GM03348 (cell line): Measurements from ENCODE around the gene FAM3B.
"Not testable (repeated sequence)": the region's sequence is repeated elsewhere in the genome, so short reads cannot be mapped to it uniquely, and the experiment has no call there.

Source experiments
- DNase-seq: peaks from one replicate; pipeline ENCODE4 v3.0.0; 2012; ENCODE audit warnings: low spot score

The FAM3B gene

DNA sequence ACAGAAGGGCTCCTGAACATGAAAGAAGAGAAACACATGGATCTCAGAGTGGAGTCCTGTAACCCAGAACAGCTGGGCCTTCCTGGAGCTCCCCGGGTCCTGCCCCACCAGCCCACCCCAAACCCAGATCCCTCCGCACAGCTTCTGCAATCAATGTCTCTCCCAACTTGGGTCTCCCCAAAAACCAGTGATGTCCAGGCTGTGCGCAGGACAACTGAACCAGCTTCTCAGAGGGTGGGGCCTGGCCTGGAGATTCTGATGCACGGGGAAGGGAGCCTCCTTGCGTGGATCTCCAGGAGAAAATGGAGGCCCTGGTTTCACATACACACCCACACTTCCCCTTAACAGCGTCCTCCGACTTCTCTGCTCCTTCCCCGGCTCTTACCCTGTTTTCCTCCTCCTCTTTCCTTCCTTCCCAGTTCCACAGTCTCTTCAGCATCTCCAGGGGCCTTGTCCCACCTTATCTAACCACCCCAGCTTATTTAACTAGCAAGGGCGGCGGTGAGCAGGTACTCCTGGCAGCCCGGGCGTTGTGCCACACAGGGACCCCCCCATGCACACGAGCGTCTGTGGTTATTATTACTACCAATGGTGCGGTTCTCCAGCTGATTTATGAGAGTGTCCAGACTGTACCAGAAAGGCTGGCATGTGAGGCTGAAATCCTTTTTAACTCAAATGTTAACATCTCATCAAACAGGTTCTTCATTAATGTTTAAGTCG, 34.0 kb downstream of the FAM3B start:
- no peak for DNase-seq

DNA sequence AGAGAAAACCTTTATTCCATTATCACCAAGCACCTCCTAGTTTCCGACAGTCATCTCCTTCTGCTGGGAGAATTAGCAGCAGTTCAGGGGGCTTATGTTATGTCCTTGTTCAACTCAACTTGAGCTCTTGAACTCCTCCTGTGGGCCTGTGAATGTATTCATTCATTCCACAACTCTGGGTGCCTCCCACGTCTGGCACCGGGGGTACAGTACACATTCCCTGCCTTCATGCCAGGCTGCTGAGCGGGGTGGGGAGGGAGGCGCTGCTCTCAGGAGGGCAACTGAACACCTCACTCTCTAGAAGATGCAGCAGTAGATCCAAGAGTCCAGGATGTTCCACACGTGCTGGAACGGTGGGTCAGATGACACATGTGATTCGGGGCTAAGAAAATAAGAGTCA, 40.9 kb downstream of the FAM3B start:
- no peak for DNase-seq

DNA sequence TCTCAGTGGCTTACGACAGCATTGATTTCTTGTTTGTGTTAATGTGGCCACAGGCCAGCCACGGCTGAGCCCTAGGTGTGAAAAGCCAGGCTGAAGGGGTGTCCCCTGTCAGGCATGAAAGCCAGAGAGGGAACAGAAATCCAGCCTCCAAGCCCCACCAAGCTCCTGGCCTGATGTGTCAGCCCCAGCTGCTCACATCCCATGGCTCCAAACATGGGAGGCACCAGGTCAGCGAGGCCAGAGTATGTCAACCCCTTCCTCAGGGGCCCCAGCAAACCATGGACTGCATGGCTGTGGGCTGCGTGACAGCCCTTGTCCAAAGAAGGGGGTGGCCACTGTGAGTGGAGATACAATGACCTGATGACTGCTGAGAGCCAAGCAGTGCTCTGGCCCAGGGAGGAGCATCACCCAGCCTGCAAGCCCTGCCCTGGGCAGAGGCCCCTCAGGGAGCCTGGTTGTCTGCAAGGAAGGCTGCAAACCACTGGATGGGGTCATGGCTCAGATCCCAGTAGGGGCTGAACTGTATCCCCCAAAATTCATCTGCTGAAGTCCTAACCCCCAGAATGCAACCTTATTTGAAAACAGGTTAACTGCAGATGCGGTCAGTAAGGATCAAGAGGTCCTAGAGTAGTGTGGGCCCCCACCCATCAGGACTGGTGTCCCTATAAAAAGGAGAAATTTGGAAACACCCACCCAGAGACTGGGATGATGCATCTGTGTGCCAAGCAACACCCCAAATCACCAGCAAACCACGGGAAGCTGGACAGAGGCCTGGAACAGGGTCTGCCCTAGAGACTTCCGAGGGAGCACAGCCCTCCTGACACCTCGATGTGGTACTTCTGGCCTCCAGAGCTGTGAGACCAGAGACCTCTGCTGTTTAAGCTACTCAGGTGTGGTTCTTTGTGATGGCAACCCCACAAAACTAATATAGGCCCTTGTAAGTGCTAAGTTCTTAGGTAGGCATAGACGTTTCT, 41.9 kb downstream of the FAM3B start:
- no peak for DNase-seq

DNA sequence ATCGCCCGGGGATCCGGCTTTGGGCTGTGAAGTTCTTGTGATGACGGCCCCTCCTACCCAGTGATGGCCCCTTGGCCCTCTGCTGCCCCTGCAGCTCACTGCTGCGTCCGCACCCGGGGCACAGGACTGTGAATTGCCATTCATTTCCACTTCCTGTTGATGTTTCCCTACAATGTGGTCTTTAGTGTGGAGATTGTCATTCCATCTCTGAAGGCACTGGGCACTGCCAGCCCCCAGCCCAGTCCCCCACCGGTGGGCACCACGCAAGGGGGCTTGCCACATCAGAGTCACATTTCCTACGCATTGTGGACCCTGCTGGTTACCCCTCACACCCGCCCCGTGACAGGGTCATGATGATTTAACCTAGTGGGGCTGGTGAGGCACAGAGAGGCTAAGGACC, 42.7 kb downstream of the FAM3B start:
- DNase-seq = no peak

DNA sequence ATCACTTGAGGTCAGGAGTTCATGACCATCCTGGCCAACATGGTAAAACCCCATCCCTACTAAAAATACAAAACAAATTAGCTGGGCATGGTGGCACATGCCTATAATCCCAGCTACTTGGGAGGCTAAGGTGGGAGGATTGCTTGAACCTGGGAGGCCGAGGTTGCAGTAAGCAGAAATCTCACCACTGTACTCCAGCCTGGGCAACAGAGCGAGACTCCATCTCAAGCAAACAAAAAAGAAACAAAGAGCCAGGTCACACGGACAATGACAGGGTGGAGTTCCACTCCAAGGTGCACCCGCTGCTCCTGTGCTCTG, 43.1 kb downstream of the FAM3B start:
- not testable (repeated sequence) for DNase-seq

DNA sequence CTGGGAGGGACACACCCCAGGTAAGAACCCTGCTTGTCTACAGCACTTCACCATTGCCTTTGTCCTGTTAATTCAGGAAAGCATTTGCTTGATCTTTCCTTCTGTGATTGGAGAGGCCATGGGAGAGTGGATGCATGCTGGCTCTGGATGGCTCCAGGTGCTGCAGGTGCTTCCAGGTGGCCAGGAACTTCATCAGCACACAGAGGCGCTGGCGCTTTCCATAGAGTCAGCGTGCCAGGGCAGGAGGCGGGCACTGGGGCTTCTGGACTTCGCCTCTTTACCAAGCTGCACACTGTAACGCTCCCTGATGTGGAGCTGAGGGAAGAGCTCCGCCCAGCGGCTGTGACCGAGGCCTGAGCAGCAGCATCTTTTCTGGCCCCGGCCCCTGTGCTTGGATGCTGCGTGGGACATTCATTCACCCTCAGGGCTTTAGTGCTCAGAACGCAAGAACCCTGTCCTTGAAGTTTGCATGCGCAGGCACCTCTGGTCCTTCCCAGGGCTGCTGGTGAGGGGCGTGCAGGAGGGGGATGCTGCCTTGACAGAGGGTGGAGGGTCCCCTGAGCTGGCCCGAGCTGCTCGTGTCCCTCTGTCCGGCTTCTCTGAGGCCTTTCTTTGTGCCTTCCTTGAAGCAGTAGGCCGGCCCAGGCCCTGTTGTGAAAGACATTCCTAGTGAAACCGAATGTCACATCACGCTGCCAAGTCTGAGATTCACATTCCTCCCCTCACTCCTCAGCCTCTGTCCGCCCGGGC, 43.6 kb downstream of the FAM3B start:
- peak; percentile 66 for DNase-seq

DNA sequence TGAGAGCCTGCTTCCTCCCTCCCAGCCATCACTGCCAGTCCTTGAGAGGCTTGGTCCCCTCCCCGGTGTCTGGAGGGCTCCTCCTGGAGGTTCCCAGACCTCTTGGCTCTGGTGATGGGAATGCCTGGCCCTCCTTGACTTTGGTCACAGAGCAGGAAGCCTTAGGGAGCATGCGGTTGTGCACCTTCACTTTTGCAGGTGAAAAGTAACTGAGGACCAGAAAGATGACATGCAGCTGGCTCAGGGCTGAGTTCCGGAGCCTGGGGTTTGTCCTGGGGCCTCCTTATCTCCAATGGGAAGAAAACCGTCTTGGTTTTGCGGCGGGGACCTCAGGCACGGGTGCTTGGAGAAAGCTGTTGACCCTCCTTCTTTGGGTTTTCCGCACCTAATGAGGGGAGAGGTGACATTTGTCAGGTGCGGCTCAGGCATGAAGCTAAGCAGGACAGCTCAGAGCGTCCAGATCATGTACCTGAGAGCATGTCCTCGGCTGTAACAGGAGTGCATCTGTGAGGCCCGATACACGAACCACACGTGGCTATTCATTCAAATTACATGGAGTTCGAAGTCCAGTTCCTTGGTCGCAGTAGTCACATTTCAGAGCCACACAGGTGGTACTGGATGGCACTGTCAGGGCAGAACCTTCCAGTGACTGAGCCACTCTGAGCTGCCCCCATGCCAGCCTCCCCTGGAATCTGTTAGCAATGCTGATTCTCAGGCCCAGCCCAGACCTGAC, 44.6 kb downstream of the FAM3B start:
- no peak for DNase-seq

DNA sequence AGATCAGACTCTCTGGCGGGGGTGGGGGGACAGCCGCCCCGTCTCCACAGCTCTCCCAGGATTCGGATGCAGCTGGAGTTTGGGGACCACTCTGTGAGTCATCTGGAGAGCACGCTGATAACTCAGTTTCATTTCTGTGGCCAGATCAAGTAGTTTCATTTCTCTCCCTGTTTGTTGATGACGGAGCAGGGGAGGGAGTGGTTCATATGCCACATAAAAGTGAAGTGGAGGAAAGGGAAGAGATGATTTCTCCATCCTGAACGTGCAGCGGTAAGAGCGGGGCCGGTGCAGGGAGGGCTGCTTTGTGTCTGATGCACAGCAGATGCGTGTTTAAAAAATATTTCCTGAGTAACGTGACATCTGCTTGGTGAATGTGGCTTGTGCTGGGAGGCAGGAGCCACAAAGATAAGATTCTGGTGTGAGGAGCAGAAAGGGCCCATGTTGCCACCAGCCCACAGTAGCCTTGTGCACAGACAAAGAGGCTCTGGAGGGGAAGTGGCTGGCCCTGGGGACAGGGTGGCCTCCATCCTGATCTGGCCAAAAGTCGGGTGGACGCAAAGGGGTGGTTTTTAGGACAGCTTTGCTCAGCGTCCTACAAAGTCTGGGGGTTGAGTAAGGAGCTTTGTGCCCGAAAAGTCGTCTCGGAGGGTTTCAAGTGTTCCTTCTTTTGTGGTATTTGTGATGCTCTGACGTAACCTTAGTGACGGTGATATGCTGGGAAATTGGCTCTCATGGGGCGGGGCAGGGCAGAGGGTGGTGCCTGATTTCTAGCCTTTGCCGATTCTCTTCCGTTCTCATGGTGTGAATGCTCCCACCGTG, 45.4 kb downstream of the FAM3B start, which contains the start of gene MX2:
TSS of gene MX2 (plus strand) at position 242 of the 819 bp plus-strand sequence. CDS start 14,880 bp downstream, outside the sequence.
- DNase-seq = peak; percentile 71

DNA sequence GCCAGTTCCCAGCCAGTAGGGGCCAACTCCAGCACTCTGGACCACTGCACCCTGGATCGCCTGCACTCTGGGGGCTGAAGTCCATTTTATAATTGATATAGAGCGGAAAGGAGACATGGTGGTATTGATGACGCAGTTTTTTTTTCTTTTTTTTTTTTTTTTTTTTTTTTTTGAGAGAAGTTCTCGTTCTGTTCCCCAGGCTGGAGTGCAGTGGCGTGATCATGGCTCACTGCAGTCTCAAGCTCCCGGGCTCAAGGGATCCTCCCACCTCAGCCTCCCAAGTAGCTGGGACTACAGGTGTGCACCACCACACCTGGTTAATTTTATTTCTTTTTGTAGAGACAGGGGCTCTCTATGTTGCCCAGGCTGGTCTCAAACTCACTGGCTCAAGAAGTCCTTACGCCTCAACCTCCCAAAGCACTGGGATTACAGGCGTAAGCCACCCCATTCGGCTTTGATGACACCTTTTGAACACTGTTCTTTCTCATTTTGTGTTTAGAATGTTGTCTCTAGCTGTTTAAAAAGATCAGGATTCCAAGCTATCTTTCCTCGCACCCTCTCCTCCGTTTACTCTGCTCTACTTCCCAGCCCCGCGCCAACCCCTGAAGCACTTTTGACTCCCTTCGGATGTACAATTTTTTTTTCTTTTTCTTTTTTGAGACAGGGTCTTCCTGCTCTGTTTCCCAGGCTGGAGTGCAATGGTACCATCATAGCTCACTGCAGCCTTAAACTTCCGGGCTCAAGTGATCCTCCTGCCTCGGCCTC, 46.2 kb downstream of the FAM3B start:
- DNase-seq = no peak

DNA sequence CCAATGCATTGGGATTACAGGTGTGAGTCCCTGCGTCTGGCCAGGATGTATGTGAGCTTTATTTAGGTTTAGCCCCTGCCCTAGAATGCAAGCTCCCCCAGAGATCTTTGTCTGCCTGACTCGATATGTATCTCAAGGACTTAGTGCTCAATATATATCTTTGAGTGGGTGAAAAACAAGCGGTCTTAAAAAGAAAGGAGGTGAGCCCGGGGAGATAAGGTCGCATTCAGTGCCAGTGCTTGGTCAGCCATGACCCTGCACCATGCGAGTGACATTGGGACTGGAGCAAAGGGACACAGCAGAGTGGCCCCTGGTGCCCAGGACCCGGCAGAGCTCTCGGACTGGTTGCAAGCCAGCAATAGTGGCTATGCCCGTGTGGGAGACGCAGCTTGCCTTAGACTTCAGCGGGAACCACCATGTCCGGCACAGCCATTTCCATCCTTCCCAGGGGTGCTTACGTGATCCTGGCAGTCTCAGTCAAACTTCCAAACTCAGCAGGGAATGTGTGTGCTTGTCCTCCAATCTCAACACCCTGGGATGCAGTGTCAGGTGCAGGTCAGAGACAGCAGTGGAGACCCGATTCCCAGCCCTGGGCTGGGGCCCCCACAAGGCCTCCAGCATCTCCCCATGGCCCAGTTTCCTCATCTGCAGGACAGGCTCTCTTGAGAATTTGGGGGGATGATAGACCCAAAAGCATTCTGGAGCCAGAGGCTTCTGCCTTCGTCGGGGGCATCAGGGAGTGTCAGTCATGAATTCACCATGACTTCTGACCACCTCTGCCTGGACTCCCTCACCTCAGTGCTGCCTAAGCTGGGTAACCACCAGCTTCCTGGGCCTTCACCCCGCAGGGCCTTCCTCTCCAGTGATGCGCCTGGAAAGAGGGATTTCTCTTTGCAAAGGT, 47.0 kb downstream of the FAM3B start:
- no peak for DNase-seq

DNA sequence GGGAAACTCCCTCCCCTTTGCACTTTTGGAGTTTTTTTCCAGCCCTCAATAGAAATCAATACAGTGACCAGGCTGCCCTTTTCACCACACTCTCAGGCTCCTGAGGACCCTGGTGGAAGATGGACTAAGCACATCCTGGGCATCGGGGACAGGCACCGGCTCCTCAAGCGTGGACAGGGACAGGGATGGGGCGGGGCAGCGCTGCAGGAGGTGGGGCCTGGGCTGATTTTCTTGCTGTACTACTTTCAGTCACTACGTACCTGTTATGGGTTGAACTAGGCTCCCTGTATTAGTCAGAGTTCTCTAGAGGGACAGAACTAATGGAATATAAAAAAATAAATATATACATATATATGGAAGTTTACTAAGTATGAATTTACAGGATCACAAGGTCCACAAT, 47.7 kb downstream of the FAM3B start:
- no peak for DNase-seq

DNA sequence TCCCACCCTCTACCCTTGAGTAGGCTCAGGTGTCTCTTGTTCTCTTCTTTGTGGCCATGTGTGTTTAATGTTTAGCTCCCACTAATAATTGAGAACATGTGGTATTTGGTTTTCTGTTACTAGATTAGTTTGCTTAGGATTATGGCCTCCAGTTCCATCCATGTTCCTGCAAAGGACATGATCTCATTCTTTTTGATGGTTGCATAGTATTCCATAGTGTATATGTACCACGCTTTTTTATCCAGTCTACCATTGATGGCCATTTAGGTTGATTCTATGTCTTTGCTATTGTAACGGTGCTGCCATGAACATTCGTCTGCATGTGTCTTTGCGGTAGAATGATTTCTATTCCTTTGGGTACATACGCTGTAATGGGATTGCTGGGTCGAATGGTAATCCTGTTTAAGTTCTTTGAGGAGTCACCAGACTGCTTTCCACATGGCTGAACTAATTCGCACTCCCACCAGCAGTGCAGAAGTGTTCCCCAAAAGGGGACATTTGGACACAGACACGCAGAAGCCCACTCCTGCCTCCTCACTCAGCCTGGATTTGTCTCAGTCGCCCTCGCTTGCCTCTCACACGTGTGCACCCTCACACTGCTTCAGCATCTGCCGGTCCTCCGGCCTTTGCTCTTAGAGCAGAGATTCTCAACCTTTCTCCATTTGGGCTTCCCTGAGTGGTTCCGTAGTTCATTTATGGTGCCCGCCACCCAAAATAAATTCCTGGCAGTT, 48.9 kb downstream of the FAM3B start:
- DNase-seq = no peak

DNA sequence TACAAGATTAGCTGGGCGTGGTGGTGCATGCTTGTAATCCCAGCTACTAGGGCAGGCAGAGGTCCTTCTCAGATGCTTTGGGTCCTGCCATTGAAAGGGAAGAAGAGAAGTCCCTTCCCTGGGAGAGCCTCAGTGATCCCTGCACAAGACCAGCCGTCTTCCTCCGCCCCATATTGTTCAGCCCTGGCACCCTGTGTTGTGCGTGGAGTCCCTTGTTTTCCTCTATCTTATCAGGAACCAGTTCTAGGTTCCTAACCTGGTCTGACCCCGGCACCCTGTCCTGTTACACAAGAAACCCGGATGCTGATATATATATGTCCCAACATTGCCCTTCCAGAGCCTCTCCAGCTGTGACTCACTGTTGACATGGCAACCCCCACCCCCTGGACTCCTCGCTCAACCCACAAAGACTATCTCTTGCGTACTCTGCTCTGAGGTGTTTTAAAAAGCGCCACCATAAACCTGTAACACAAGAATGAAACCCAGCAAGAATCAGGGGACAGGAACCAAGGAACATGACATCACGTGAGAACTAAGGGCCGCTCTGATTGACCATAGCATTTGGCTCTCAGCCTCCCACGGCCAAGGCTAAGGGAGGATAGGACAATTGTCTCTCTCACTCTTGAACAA, 50.0 kb downstream of the FAM3B start:
- no peak for DNase-seq

DNA sequence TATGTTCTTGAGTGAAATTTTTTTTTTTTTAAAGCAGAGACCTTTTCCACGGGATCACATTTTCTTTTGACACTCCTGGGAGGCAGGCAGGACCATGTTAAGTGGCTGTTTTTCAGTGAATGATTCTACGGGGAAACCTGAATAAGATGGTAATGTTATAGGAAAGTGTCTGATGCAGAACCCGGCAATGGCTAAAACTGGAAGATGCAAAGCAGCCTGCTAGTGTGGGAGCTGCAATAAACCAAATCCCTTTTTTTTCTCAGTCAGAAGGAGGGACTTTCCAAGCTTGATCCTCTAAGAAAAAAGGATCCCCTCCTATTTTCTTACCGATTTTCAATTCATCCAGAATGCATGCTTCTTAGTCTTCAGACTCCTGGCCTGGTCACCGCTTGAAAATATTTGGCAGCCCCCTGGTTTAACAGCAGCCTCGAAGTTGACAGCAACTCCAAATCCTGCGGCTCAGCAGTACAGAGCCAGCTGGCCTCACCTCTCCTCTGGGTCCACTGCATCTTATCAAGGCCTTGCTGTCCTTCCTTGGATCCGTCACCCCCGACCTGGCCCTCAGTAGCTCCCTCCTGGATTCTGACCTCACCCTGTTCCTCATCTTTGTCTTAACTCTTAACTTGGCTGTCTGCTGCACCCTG, 50.8 kb downstream of the FAM3B start:
- DNase-seq = no peak

DNA sequence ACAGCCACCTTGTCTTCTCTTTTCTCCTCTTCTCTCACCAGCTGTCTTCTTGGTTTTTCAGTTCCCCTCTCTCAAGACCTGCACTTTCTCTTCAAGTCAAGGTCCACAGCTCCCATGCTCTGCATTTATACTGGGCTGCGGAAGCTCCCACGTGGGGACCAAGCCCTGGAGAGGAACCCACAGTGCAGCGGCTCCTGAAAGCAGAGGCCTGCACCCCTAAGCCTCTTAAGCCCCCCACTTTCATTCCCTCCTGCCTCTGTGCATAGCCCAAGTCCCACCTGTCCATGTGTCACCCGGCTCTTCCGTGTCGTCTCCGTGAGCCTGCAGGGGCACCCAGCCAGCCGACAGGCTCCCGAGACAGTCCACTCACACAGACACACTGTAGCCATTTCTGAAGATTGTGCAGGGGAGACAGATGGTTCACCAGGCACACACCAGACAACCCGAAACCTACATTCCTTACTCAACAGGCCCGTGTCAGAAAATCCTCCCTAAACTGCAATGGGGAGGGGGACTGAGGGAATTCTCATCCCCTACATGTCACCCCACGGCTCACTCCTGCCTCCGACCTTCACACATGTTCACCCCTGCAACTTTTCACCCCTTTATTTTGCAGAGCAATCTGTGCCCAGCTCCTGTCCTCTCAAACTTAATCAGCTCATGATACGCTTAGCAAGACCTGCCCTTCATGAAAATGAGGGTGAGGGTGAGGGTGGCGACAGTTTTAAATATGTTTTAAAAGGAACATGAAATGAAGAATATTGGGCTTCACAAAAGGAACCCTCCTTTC, 51.5 kb downstream of the FAM3B start:
- DNase-seq = no peak

DNA sequence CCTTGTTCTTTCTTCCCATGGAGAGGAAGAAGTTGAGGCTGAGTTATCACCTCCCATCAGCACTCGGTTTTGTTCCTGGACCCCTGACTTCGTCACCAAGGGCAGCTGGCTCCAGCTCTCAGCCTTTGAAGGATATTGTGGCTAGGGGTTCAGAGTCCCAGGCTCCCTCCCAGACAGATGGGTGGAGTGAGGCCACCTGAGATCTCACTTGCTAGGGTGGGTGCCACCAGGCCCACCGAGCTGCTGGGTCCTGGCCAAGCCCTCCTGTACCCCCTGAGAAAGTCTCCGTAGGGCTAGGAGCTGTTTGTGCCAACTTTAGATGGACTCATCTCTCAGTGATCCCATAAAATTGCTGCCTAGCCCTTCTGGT, 52.1 kb downstream of the FAM3B start:
- no peak for DNase-seq
